HepG2 (cell line): ENCODE data around the gene CTSA. TPM values are rescaled to one million over a fixed set of nuclear protein-coding genes. Genes with fewer than 3 reads are reported as not detected.

Source experiments
- HCFC1 ChIP-seq: fragments of 150-350 bp; IDR thresholded peaks from 2 replicates; pipeline ENCODE4 v1.6.1; 2014; ENCODE audit warnings: low read depth, low read length
- HOXA3 ChIP-seq: sonication (generic); formaldehyde crosslinking; IDR thresholded peaks from 2 replicates; pipeline ENCODE4 v1.5.0; 2020; ENCODE audit warnings: missing genetic modification reagents
- KDM3A ChIP-seq: IDR thresholded peaks from 2 replicates; pipeline ENCODE4 v1.6.1; 2018; ENCODE audit warnings: low read depth, missing compliant biosample characterization
- KLF12 ChIP-seq: sonication (generic); formaldehyde crosslinking; IDR thresholded peaks from 2 replicates; pipeline ENCODE4 v1.4.0; 2020; ENCODE audit warnings: missing genetic modification reagents, borderline replicate concordance
- MIER3 ChIP-seq: IDR thresholded peaks from 2 replicates; pipeline ENCODE4 v1.6.1; 2016; ENCODE audit warnings: missing compliant biosample characterization, borderline replicate concordance
- NKX3-1 ChIP-seq: sonication (generic); formaldehyde crosslinking; IDR thresholded peaks from 2 replicates; pipeline ENCODE4 v1.5.0; 2020; ENCODE audit warnings: missing genetic modification reagents
- PHF20 ChIP-seq: sonication (generic); formaldehyde crosslinking; IDR thresholded peaks from 2 replicates; pipeline ENCODE4 v1.5.0; 2020; ENCODE audit warnings: mild to moderate bottlenecking, missing genetic modification reagents
- POLR2AphosphoS2 ChIP-seq: IDR thresholded peaks from 2 replicates; pipeline ENCODE4 v1.6.1; 2011; ENCODE audit warnings: low read depth, low read length, improper control_type of control experiment
- RARA ChIP-seq: IDR thresholded peaks from 2 replicates; pipeline ENCODE4 v1.6.1; 2016; ENCODE audit warnings: missing genetic modification reagents, missing compliant biosample characterization
- RFX3 ChIP-seq: IDR thresholded peaks from 2 replicates; pipeline ENCODE4 v1.6.1; 2016; ENCODE audit warnings: missing biosample characterization, missing genetic modification reagents
- SATB2 ChIP-seq: sonication (generic); formaldehyde crosslinking; IDR thresholded peaks from 2 replicates; pipeline ENCODE4 v1.5.0; 2020; ENCODE audit warnings: missing genetic modification reagents
- SETDB1 ChIP-seq: sonication (generic); formaldehyde crosslinking; IDR thresholded peaks from 2 replicates; pipeline ENCODE4 v1.5.1; 2020; ENCODE audit warnings: missing genetic modification reagents, mild to moderate bottlenecking, borderline replicate concordance
- SRY ChIP-seq: sonication (generic); formaldehyde crosslinking; IDR thresholded peaks from 2 replicates; pipeline ENCODE4 v1.8.0; 2022; ENCODE audit warnings: mild to moderate bottlenecking, missing genetic modification reagents
- ZBTB7B ChIP-seq: sonication (generic); formaldehyde crosslinking; IDR thresholded peaks from 2 replicates; pipeline ENCODE4 v1.4.0; 2020; ENCODE audit warnings: missing genetic modification reagents
- ZNF143 ChIP-seq: sonication (generic); formaldehyde crosslinking; IDR thresholded peaks from 2 replicates; pipeline ENCODE4 v1.4.0; 2020; ENCODE audit warnings: missing genetic modification reagents
- ZNF766 ChIP-seq: sonication (generic); formaldehyde crosslinking; IDR thresholded peaks from 2 replicates; pipeline ENCODE4 v1.5.0; 2020; ENCODE audit warnings: missing genetic modification reagents, borderline replicate concordance
- ZNF816 ChIP-seq: sonication (generic); formaldehyde crosslinking; IDR thresholded peaks from 2 replicates; pipeline ENCODE4 v1.8.0; 2022; ENCODE audit warnings: missing genetic modification reagents, mild to moderate bottlenecking, borderline replicate concordance
- ZNF850 ChIP-seq: sonication (generic); formaldehyde crosslinking; conservative IDR thresholded peaks from 2 replicates; pipeline ENCODE4 v1.9.0; 2021; ENCODE audit warnings: mild to moderate bottlenecking, missing genetic modification reagents
- polyA plus RNA-seq, 8 experiments: library from polyadenylated mRNA; depleted of rRNA in 3 of 8; stranded (reverse) in 7 of 8; unstranded in 1 of 8; fragments of >200 nt; fragmentation: Illumina TruSeq in 4 of 8; extraction: Trizol in 4 of 8; gene quantifications; 2 replicates each; pipeline versions ENCODE4 v1.2.1 to v1.2.3, GENCODE V29; 2011 to 2016; ENCODE audit warnings: low read depth in 4 of 8, missing spikeins in 1 of 8, mixed read lengths in 1 of 8; ENCODE audit not compliant: insufficient read depth in 1 of 8
- total RNA-seq, 5 experiments: library from RNA; depleted of rRNA; stranded (reverse); fragments of >200 nt; fragmentation: Illumina TruSeq; extraction: Trizol; gene quantifications; 2 replicates each; pipeline ENCODE4 v1.2.3, GENCODE V29; 2016; ENCODE audit warnings: low read depth in 1 of 5
- TF ChIP-seq, protein P1 (sequence below): sonication (generic); formaldehyde crosslinking; IDR thresholded peaks from 2 replicates; pipeline ENCODE4 v1.5.1; 2020; ENCODE audit warnings: missing genetic modification reagents, mild to moderate bottlenecking, borderline replicate concordance
- TF ChIP-seq, protein P2 (sequence below): sonication (generic); formaldehyde crosslinking; IDR thresholded peaks from 2 replicates; pipeline ENCODE4 v1.4.0; 2020; ENCODE audit warnings: low read depth, mild to moderate bottlenecking, missing genetic modification reagents
- TF ChIP-seq, protein P3 (sequence below): IDR thresholded peaks from 2 replicates; pipeline ENCODE4 v1.6.1; 2016; ENCODE audit warnings: low read depth, borderline replicate concordance
- TF ChIP-seq, protein P4 (sequence below): sonication (generic); formaldehyde crosslinking; IDR thresholded peaks from 2 replicates; pipeline ENCODE4 v1.5.0; 2020; ENCODE audit warnings: mild to moderate bottlenecking, missing genetic modification reagents
- TF ChIP-seq, protein P5 (sequence below): sonication (generic); formaldehyde crosslinking; IDR thresholded peaks from 2 replicates; pipeline ENCODE4 v1.9.0; 2021; ENCODE audit warnings: missing genetic modification reagents, borderline replicate concordance
- TF ChIP-seq, protein P6 (sequence below): sonication (generic); formaldehyde crosslinking; IDR thresholded peaks from 2 replicates; pipeline ENCODE4 v1.8.1; 2023; ENCODE audit warnings: mild to moderate bottlenecking, missing genetic modification reagents

The CTSA gene
- total and polyA plus RNA-seq, 2 of the 13 experiments (the other 11 are each of a cell fraction or from before 2014, with no cell fraction given) = 202 to 231 TPM

DNA sequence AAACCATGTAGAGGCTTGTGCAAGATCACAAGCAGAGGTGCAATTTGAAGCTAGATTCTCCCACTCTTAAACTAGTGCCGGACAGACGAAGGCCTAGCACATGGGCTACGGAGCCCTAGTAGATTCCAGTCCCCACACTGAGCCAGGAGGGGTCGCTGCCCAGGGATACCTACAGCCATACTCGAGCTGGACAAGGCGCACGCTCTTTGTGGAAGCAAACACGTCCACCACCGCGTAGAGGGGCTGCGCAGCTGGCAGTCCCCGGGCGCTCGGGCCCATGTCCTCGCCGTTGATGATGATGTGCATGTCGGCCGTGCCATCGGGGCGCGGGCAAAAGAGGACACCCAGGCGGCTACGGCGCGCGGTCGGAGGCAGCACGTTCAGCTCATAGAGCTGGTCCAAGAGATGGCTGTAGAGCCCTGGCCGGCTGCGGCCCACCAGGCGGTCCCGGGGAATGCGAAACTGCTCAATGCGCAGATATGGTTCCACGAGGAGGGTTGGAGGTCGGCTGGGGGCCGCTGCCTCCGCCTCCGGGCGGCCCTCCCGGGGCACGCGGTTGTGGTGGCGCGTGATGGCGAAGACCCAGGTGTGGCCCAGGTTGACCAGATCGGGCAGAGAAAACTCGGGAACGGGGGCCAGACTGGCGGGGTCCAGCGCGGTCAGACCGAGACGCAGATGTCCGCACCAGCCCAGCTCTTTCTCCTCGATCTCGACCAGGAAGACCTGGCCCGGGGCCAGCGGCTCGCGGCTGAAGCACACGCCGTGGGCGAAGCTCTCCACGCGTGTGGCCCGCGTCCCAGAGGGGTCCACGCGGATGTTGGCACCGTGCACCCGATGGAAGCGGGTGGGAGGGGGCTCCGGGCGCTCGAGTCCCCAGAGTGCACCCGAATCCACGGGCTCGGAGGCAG lies 804 bp upstream of the CTSA start (continued):
- TF ChIP-seq ZNF850 (CRISPR knock-in tag) (0 out of 2 replicates have a peak, but pooled peaks have one; percentile 1), RFX3 (CRISPR knock-in tag) (no peak), SETDB1 (CRISPR knock-in tag) (peak; percentile 84), ZBTB7B (CRISPR knock-in tag) (peak; percentile 82), KLF12 (no peak), MIER3 (peak; percentile 88; the same call in 1 of the 2 replicates), SATB2 (CRISPR knock-in tag) (no peak), HCFC1 (no peak), NKX3-1 (no peak; the same call in 1 of the 2 replicates), ZNF816 (CRISPR knock-in tag) (no peak; the same call in 1 of the 2 replicates), PHF20 (CRISPR knock-in tag) (no peak), SRY (CRISPR knock-in tag) (peak; percentile 95), ZNF766 (CRISPR knock-in tag) (no peak; the same call in 1 of the 2 replicates), KDM3A (CRISPR knock-in tag) (peak; percentile 70; the same call in 1 of the 2 replicates), HOXA3 (CRISPR knock-in tag) (peak; percentile 80), POLR2AphosphoS2 (no peak), ZNF143 (0 out of 2 replicates have a peak, but pooled peaks have one; percentile 40), RARA (CRISPR knock-in tag) (peak; percentile 67)
- TF ChIP-seq, protein P1, sequence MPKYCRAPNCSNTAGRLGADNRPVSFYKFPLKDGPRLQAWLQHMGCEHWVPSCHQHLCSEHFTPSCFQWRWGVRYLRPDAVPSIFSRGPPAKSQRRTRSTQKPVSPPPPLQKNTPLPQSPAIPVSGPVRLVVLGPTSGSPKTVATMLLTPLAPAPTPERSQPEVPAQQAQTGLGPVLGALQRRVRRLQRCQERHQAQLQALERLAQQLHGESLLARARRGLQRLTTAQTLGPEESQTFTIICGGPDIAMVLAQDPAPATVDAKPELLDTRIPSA (CRISPR knock-in tag) = peak; percentile 90; the same call in 1 of the 2 replicates
- TF ChIP-seq, protein P2, sequence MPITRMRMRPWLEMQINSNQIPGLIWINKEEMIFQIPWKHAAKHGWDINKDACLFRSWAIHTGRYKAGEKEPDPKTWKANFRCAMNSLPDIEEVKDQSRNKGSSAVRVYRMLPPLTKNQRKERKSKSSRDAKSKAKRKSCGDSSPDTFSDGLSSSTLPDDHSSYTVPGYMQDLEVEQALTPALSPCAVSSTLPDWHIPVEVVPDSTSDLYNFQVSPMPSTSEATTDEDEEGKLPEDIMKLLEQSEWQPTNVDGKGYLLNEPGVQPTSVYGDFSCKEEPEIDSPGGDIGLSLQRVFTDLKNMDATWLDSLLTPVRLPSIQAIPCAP (CRISPR knock-in tag) = no peak; the same call in 1 of the 2 replicates
- TF ChIP-seq, protein P3, sequence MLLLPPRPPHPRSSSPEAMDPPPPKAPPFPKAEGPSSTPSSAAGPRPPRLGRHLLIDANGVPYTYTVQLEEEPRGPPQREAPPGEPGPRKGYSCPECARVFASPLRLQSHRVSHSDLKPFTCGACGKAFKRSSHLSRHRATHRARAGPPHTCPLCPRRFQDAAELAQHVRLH (CRISPR knock-in tag) = peak; percentile 96
- TF ChIP-seq, protein P4, sequence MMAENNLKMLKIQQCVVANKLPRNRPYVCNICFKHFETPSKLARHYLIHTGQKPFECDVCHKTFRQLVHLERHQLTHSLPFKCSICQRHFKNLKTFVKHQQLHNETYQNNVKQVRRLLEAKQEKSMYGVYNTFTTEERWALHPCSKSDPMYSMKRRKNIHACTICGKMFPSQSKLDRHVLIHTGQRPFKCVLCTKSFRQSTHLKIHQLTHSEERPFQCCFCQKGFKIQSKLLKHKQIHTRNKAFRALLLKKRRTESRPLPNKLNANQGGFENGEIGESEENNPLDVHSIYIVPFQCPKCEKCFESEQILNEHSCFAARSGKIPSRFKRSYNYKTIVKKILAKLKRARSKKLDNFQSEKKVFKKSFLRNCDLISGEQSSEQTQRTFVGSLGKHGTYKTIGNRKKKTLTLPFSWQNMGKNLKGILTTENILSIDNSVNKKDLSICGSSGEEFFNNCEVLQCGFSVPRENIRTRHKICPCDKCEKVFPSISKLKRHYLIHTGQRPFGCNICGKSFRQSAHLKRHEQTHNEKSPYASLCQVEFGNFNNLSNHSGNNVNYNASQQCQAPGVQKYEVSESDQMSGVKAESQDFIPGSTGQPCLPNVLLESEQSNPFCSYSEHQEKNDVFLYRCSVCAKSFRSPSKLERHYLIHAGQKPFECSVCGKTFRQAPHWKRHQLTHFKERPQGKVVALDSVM (CRISPR knock-in tag) = 0 out of 2 replicates have a peak, but pooled peaks have one; percentile 7
- TF ChIP-seq, protein P5, sequence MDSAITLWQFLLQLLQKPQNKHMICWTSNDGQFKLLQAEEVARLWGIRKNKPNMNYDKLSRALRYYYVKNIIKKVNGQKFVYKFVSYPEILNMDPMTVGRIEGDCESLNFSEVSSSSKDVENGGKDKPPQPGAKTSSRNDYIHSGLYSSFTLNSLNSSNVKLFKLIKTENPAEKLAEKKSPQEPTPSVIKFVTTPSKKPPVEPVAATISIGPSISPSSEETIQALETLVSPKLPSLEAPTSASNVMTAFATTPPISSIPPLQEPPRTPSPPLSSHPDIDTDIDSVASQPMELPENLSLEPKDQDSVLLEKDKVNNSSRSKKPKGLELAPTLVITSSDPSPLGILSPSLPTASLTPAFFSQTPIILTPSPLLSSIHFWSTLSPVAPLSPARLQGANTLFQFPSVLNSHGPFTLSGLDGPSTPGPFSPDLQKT (CRISPR knock-in tag) = no peak
- TF ChIP-seq, protein P6, sequence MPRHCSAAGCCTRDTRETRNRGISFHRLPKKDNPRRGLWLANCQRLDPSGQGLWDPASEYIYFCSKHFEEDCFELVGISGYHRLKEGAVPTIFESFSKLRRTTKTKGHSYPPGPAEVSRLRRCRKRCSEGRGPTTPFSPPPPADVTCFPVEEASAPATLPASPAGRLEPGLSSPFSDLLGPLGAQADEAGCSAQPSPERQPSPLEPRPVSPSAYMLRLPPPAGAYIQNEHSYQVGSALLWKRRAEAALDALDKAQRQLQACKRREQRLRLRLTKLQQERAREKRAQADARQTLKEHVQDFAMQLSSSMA (CRISPR knock-in tag) = peak; percentile 95
